Spleen (tissue), 7 donors: ENCODE data around the gene FMO4.

Experiments
- CTCF ChIP-seq, 11 experiments: fragments of 200-600 bp in 7 of 11; fragments of 450-650 bp in 4 of 11; sonication (generic) in 4 of 11; IDR thresholded peaks in 8 of 11; conservative IDR thresholded peaks in 3 of 11; 1 replicate in 7 of 11; 2 replicates in 4 of 11; pipeline versions ENCODE4 v1.4.0 to v1.8.0; 2016 to 2021; ENCODE audit warnings: antibody characterized with exemption in 11 of 11, inconsistent platforms in 4 of 11, mild to moderate bottlenecking in 1 of 11
- POLR2A ChIP-seq, 3 donors: fragments of 450-650 bp; IDR thresholded peaks; one replicate each; pipeline ENCODE4 v1.5.1; 2017; ENCODE audit warnings: antibody characterized with exemption in 3 of 3, mild to moderate bottlenecking in 1 of 3
- POLR2AphosphoS5 ChIP-seq, 3 donors: sonication (generic); formaldehyde crosslinking; IDR thresholded peaks; one replicate each; pipeline ENCODE4 v1.5.1; 2017; ENCODE audit warnings: antibody characterized with exemption in 3 of 3
- donor health status: DM: no; HTN: no; CAD: no; lungs with moderate emphysema.
- donor health status: DM: no; HTN: no; CAD: no.
- donor health status: DM: no; HTN: no; CAD: no.

DNA sequence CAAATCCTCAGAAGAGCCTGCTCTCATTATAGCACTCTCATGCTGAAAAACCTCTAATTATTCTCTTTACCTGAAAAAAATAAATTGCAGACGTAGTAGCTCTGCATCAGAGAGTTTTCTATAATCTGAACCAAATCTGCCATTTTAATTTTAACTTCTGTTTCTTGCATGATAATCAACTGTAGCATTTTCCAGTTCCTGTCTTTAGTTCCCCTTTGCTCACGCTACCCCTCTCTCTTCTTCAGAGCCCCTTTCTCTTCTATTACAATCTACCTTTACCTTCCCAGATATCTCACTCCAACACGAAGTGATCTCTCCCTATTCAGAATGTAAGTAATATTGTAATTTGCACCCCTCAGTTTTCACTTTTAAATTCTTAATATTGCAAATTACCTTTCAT, 34.3 kb upstream of the FMO4 start:
- TF ChIP-seq CTCF (IDR thresholded peaks at IDR 0.05 in 8 of 11, conservative IDR thresholded peaks at IDR 0.05 in 3 of 11) (no peak), POLR2A (IDR thresholded peaks at IDR 0.05) (no peak), POLR2AphosphoS5 (IDR thresholded peaks at IDR 0.05) (no peak)
